ENCODE data around the gene BACE2. TPM values are rescaled to one million over a fixed set of nuclear protein-coding genes. Genes with fewer than 3 reads are reported as not detected.

Gene BACE2
- total RNA-seq, 1 donor from 2014 or later = 20.8 TPM

DNA sequence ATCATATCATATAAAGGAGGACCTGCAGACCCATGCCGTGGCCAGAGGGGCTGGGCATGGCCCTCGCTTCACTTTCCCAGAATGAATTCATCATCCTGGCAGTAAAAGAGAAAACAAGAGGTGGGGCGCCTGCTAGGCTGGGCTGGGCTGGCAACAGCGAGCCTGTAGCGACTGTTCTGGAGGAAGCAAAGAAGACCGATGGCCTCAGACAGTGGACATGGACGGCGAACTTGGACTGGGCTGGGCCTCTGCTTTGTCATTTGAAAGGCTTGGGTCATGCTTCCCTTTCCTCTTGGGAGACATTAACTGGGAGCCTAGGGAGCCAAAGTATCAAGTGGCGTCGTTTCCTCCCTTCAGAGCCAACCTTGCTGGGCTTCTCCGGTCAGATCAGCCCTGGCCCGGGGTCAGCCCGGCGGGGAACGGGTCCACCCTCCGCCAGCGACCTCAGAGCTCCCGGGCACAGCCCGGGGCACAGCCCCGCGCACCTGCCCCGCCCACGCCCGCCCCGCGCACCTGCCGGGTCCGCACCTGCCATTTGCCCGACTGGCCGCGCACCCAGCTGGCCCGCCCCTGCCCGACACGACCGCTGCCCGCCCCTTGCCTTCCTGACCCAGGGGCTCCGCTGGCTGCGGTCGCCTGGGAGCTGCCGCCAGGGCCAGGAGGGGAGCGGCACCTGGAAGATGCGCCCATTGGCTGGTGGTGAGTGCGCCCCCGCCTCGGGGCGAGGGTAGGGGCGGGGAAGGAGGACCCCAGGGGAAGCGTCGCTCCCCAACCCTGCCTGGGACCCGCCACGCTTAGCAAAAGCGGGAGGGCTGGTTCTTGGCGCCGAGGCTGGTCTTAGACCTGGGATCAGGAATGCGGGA lies 148.5 kb downstream of the BACE2 start, which contains the start of gene FAM3B:
Gene FAM3B (plus strand): TSS at position 602 of the 863 bp plus-strand sequence. CDS start 79 bp downstream, at position 681.
- peaks cover 14% of the 10 kb centered on the region for H3K4me1 ChIP-seq
- H3K27ac ChIP-seq = no peak within 1 kb of the TSS
- ATAC-seq (peak; percentile 89 to 95), DNase-seq (peak; percentile 55)
- no peaks in the 10 kb centered on the region for H3K36me3 ChIP-seq
- H3K27me3 ChIP-seq (ENCODE audit: low read depth) = peaks cover 21% of the 10 kb centered on the region
- H3K9me3 ChIP-seq = no peaks in the 10 kb centered on the region
- TF ChIP-seq, protein P1, sequence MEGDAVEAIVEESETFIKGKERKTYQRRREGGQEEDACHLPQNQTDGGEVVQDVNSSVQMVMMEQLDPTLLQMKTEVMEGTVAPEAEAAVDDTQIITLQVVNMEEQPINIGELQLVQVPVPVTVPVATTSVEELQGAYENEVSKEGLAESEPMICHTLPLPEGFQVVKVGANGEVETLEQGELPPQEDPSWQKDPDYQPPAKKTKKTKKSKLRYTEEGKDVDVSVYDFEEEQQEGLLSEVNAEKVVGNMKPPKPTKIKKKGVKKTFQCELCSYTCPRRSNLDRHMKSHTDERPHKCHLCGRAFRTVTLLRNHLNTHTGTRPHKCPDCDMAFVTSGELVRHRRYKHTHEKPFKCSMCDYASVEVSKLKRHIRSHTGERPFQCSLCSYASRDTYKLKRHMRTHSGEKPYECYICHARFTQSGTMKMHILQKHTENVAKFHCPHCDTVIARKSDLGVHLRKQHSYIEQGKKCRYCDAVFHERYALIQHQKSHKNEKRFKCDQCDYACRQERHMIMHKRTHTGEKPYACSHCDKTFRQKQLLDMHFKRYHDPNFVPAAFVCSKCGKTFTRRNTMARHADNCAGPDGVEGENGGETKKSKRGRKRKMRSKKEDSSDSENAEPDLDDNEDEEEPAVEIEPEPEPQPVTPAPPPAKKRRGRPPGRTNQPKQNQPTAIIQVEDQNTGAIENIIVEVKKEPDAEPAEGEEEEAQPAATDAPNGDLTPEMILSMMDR (IDR thresholded peaks at IDR 0.05) = no peak
- intact Hi-C loops (cut with DNase I) = no loop called here
- peak within 1 kb of the TSS; percentile 50 for H3K4me3 ChIP-seq

DNA sequence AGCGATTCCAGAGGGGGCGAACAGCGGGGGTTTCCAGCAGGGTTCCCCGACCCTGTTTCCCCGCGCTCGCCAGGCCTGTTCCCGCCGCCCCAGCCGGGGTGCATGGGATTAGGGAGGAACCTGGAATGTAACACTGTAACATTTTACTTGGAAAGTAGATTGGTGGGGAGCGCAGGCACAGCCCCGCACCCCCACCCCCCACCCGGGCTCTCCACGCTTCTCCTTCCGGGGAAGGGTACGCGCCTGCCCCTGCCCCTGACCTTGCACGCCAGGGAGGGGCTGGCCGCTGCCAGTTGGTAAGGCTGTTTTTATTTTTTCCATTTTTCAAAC lies 149.1 kb downstream of the BACE2 start:
- DNase-seq (no peak), ATAC-seq (peak in 1 of 2 donors; percentile 37)
- Histone ChIP-seq H3K36me3 (no peaks in the 10 kb centered on the region), H3K4me1 (peaks cover 14% of the 10 kb centered on the region), H3K9me3 (no peaks in the 10 kb centered on the region), H3K27ac (no peak overlapping the region), H3K27me3 (ENCODE audit: low read depth) (peaks cover 21% of the 10 kb centered on the region), H3K4me3 (peak overlapping the region; percentile 50)
- intact Hi-C loops (cut with DNase I) = no loop called here
- TF ChIP-seq, protein P1 (IDR thresholded peaks at IDR 0.05) = no peak

DNA sequence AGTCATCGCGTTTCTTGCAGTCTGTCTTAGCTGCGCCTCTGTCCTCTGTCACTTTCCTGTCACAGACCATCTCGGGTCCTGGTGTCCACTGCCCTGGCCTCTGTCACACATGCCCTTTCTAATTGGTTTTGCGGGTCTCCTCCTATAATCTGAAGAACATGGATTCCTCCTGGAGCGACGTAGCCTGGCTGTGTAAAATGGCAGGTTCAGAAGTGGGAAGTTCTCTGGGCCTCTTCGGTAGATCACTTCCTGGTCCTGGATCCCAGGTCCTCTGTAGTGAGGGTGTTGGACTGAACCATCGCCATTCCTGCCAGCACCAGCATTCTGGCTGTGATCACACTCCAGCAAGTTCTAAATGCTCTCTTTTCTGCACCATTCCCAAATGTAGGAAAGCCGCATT lies 149.5 kb downstream of the BACE2 start:
- Histone ChIP-seq H3K36me3 (no peaks in the 10 kb centered on the region), H3K27ac (no peak overlapping the region), H3K4me1 (peaks cover 14% of the 10 kb centered on the region), H3K4me3 (peak overlapping the region; percentile 50), H3K27me3 (ENCODE audit: low read depth) (peaks cover 21% of the 10 kb centered on the region), H3K9me3 (no peaks in the 10 kb centered on the region)
- DNase-seq = no peak
- TF ChIP-seq, protein P1 (IDR thresholded peaks at IDR 0.05) = no peak
- intact Hi-C loops (cut with DNase I) = no loop called here
- ATAC-seq = peak in 1 of 2 donors; percentile 35

DNA sequence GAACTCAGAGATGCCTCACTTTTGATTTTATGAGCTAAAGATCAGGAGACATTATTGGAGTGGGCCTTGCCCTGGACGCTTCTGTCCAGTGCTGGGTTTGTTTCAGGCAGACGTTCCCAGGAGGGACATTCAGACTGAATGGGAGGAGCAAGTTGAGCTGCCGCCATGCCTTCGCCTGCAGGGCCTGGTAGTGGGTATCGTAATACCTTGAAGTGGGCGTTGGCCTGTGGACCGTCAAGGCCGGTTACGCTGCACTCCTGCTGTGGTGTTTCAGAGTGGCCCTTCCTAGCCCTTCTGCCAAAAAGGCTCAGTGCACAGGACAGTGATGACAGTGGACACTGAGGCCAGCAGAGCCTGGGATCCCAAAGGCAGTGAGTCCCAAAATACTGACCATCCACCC lies 150.3 kb downstream of the BACE2 start:
- no peaks in the 10 kb centered on the region for H3K9me3 ChIP-seq
- H3K36me3 ChIP-seq = no peaks in the 10 kb centered on the region
- H3K27ac ChIP-seq = no peak overlapping the region
- peaks cover 21% of the 10 kb centered on the region for H3K27me3 ChIP-seq (ENCODE audit: low read depth)
- no peak for DNase-seq
- ATAC-seq = no peak
- peaks cover 14% of the 10 kb centered on the region for H3K4me1 ChIP-seq
- no peak overlapping the region for H3K4me3 ChIP-seq
- intact Hi-C loops (cut with DNase I) = no loop called here
- TF ChIP-seq, protein P1 (IDR thresholded peaks at IDR 0.05) = no peak

DNA sequence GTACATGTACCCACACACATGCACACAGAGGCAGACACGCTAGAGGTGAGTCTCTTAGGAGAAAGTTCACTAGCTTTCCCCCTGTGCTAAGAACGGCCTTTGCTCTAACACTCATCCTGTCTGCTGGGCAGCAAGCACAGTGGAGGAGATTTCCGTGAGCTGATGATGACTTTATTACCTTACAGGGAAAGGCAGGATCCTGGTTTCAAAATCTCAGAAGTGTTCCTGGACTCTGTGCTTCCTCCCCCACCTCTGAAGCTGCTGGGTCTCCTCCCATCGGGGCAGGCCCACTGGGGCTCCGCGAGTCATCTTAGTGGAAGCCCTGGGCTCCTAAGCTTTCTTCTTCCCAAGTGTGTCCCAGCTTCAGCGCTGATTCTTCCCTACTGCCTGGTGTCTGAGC lies 151.3 kb downstream of the BACE2 start:
- Histone ChIP-seq H3K27ac (no peak overlapping the region), H3K4me3 (no peak overlapping the region), H3K27me3 (ENCODE audit: low read depth) (peaks cover 21% of the 10 kb centered on the region), H3K4me1 (peaks cover 14% of the 10 kb centered on the region), H3K36me3 (no peaks in the 10 kb centered on the region), H3K9me3 (no peaks in the 10 kb centered on the region)
- TF ChIP-seq, protein P1 (IDR thresholded peaks at IDR 0.05) = no peak
- intact Hi-C loops (cut with DNase I) = no loop called here
- ATAC-seq = no peak
- DNase-seq = no peak
